KOPT-K1 (cell line): ENCODE results near the gene PRELID3B.

Experiments used
- H3K27ac ChIP-seq: fragments of 200-600 bp; sonication (generic); 2 replicates; pipeline ENCODE4 v1.5.1; 2016; ENCODE audit warnings: antibody characterized with exemption, mild to moderate bottlenecking, low read depth, low read length; ENCODE audit not compliant: poor library complexity, severe bottlenecking
- H3K36me3 ChIP-seq: fragments of 200-600 bp; sonication (generic); 2 replicates; pipeline ENCODE4 v1.5.1; 2017; ENCODE audit warnings: antibody characterized with exemption, mild to moderate bottlenecking, low read length, moderate library complexity; ENCODE audit not compliant: insufficient read depth
- H3K9me3 ChIP-seq: fragments of 200-600 bp; sonication (generic); 2 replicates; pipeline ENCODE4 v1.5.1; 2017; ENCODE audit warnings: antibody characterized with exemption, low read length, mild to moderate bottlenecking; ENCODE audit not compliant: insufficient read depth, poor library complexity, severe bottlenecking

PRELID3B gene

GRCh38 chr20:58988565-58988882, 54.1 kb downstream of the PRELID3B start:
- peaks cover 90% of the 10 kb centered on the region for H3K36me3 ChIP-seq
- H3K27ac ChIP-seq = no peak overlapping the region
- no peaks in the 10 kb centered on the region for H3K9me3 ChIP-seq

- Histone ChIP-seq H3K9me3 (no peaks in the 10 kb centered on the region), H3K36me3 (peaks cover 84% of the 10 kb centered on the region)
Observed at GRCh38 chr20:58987790-58988564, 54.6 kb downstream of the PRELID3B start.

GRCh38 chr20:58986968-58987517, 55.5 kb downstream of the PRELID3B start:
- no peak overlapping the region for H3K27ac ChIP-seq
- H3K36me3 ChIP-seq = peaks cover 75% of the 10 kb centered on the region
- H3K9me3 ChIP-seq = no peaks in the 10 kb centered on the region

More at GRCh38 chr20:58987790-58988564, 54.6 kb downstream of the PRELID3B start:
- no peak overlapping the region for H3K27ac ChIP-seq

- Histone ChIP-seq H3K27ac (no peak overlapping the region), H3K9me3 (no peaks in the 10 kb centered on the region), H3K36me3 (peaks cover 69% of the 10 kb centered on the region)
Observed at GRCh38 chr20:58986286-58986967, 56.2 kb downstream of the PRELID3B start.

GRCh38 chr20:58985656-58986055, 56.9 kb downstream of the PRELID3B start:
- peaks cover 61% of the 10 kb centered on the region for H3K36me3 ChIP-seq
- H3K9me3 ChIP-seq = no peaks in the 10 kb centered on the region
- no peak overlapping the region for H3K27ac ChIP-seq

GRCh38 chr20:58984691-58985090, 57.9 kb downstream of the PRELID3B start:
- Histone ChIP-seq H3K9me3 (no peaks in the 10 kb centered on the region), H3K36me3 (peaks cover 52% of the 10 kb centered on the region), H3K27ac (no peak overlapping the region)
